A549 (cell line): Measurements from ENCODE around the gene TRUB2. TPM values are rescaled to one million over a fixed set of nuclear protein-coding genes. Genes with fewer than 3 reads are reported as not detected.

ENCODE experiments used
- ATAC-seq, 2 experiments: fragments of 200-7000 bp in 1 of 2; fragments of >200 bp in 1 of 2; cut with Nextera tagmentation in 1 of 2; cut with Tn5 transposase in 1 of 2; 3 replicates each; pipeline versions ENCODE4 v1.8.0 to v1.9.1; 2018 to 2020; ENCODE audit warnings: mild to moderate bottlenecking in 1 of 2, moderate library complexity in 1 of 2
- CTCF ChIA-PET: fragments of 300-600 bp; sonication (Branson Sonifier 250); formaldehyde crosslinking; extraction: SDS; loops from one replicate; lab custom pipeline; 2021; ENCODE audit warnings: antibody characterized with exemption, inconsistent platforms; lab: Yijun Ruan, JAX
- POLR2A ChIA-PET: fragments of 350-600 bp; formaldehyde crosslinking; extraction: SDS; loops from one replicate; lab custom pipeline; 2021; ENCODE audit warnings: antibody characterized with exemption, inconsistent platforms; lab: Yijun Ruan, JAX
- DNase-seq, 2 experiments: peaks; one replicate each; pipeline versions ENCODE4 v3.0.0 to v3.0.0-alpha.2; 2011 to 2016; ENCODE audit warnings: low read depth in 1 of 2, low spot score in 1 of 2
- FAIRE-seq: peaks from 2 replicates; lab custom pipeline; 2011; peaks lifted over from hg19 to GRCh38; lab: Jason Lieb, UNC
- H3K27ac ChIP-seq, 2 experiments: fragments of >200 bp; sonication (Bioruptor Twin); formaldehyde crosslinking; 3 replicates each; pipeline ENCODE4 v1.5.1; 2016 to 2017
- H3K4me1 ChIP-seq: fragments of >200 bp; sonication (Bioruptor Twin); formaldehyde crosslinking; 3 replicates; pipeline ENCODE4 v1.6.1; 2016
- H3K4me2 ChIP-seq: fragments of >200 bp; sonication (Bioruptor Twin); formaldehyde crosslinking; 3 replicates; pipeline ENCODE4 v1.6.1; 2016
- H3K4me3 ChIP-seq: fragments of >200 bp; sonication (Bioruptor Twin); formaldehyde crosslinking; 3 replicates; pipeline ENCODE4 v1.5.1; 2016
- H3K9me3 ChIP-seq: fragments of >200 bp; sonication (Bioruptor Twin); formaldehyde crosslinking; 3 replicates; pipeline ENCODE4 v1.6.1; 2016
- CHD4 ChIP-seq: fragments of 200-600 bp; sonication (generic); IDR thresholded peaks from 2 replicates; pipeline ENCODE4 v1.6.1; 2016; ENCODE audit warnings: antibody characterized with exemption, mild to moderate bottlenecking, borderline replicate concordance
- EHMT2 ChIP-seq: fragments of 200-600 bp; sonication (generic); IDR thresholded peaks from 2 replicates; pipeline ENCODE4 v1.6.1; 2016; ENCODE audit warnings: antibody characterized with exemption, low read depth, mild to moderate bottlenecking, moderate library complexity
- FOSB ChIP-seq: fragments of 250-450 bp; sonication (Bioruptor Pico); IDR thresholded peaks from 2 replicates; pipeline ENCODE4 v1.5.0; 2020; ENCODE audit warnings: mild to moderate bottlenecking, moderate library complexity
- FOSL2 ChIP-seq, 2 experiments: fragments of 450-650 bp in 1 of 2; fragments of >200 bp in 1 of 2; sonication (Bioruptor Twin) in 1 of 2; formaldehyde crosslinking; IDR thresholded peaks; 2 replicates each; pipeline versions ENCODE4 v1.5.0 to v1.6.1; 2016 to 2020; ENCODE audit warnings: mild to moderate bottlenecking in 1 of 2, moderate library complexity in 1 of 2
- GATA3 ChIP-seq: IDR thresholded peaks from 2 replicates; pipeline ENCODE4 v1.6.1; 2012; ENCODE audit warnings: borderline replicate concordance
- HOXB5 ChIP-seq: fragments of 250-450 bp; sonication (Bioruptor Pico); IDR thresholded peaks from 2 replicates; pipeline ENCODE4 v1.5.0; 2020; ENCODE audit warnings: mild to moderate bottlenecking, moderate library complexity
- JUN ChIP-seq, 2 experiments: fragments of >200 bp; sonication (Bioruptor Twin); formaldehyde crosslinking; IDR thresholded peaks; 2 replicates in 1 of 2; 3 replicates in 1 of 2; pipeline ENCODE4 v1.6.1; 2016 to 2017
- KDM1A ChIP-seq: fragments of 200-600 bp; sonication (generic); IDR thresholded peaks from 2 replicates; pipeline ENCODE4 v1.6.1; 2016; ENCODE audit warnings: low read depth, mild to moderate bottlenecking
- KDM5A ChIP-seq: fragments of 200-600 bp; sonication (generic); IDR thresholded peaks from 2 replicates; pipeline ENCODE4 v1.6.1; 2016; ENCODE audit warnings: antibody characterized with exemption, mild to moderate bottlenecking
- MYC ChIP-seq: IDR thresholded peaks from 2 replicates; pipeline ENCODE4 v1.6.1; 2012; ENCODE audit warnings: mild to moderate bottlenecking, inconsistent platforms, low read length, improper control_type of control experiment, borderline replicate concordance
- RAD21 ChIP-seq, 2 experiments: fragments of >200 bp in 1 of 2; sonication (Bioruptor Twin) in 1 of 2; formaldehyde crosslinking in 1 of 2; IDR thresholded peaks in 1 of 2; conservative IDR thresholded peaks in 1 of 2; 2 replicates in 1 of 2; 3 replicates in 1 of 2; pipeline ENCODE4 v1.6.1; 2012 to 2018; ENCODE audit warnings: inconsistent platforms in 1 of 2
- RFX5 ChIP-seq: fragments of 450-650 bp; IDR thresholded peaks from 2 replicates; pipeline ENCODE4 v1.7.1; 2014; ENCODE audit warnings: antibody characterized with exemption, mild to moderate bottlenecking, moderate library complexity
- SMC3 ChIP-seq: fragments of >200 bp; sonication (Bioruptor Twin); formaldehyde crosslinking; IDR thresholded peaks from 3 replicates; pipeline ENCODE4 v1.6.1; 2018; ENCODE audit warnings: inconsistent platforms
- ZC3H11A ChIP-seq: fragments of 450-650 bp; IDR thresholded peaks from 2 replicates; pipeline ENCODE4 v1.6.1; 2014; ENCODE audit warnings: antibody characterized with exemption, mild to moderate bottlenecking
- WGBS: methylation state at CpG from one replicate; pipeline ENCODE4 v1.1.6; 2017; ENCODE audit errors: missing lambda C conversion rate; 5-methylcytosine and 5-hydroxymethylcytosine counted together
- polyA plus RNA-seq, 4 experiments: library from polyadenylated mRNA; depleted of rRNA in 3 of 4; stranded (reverse); fragments of >200 nt; fragmentation: RNase III in 1 of 4; extraction: RNeasy Plus Mini Kit Qiagen cat#74134 plus additional on column Dnase treatment in 1 of 4; gene quantifications; 2 replicates in 3 of 4; 3 replicates in 1 of 4; pipeline ENCODE4 v1.2.3, GENCODE V29; 2011 to 2017
- TF ChIP-seq, protein P1 (sequence below): fragments of 250-450 bp; sonication (Bioruptor Pico); IDR thresholded peaks from 2 replicates; pipeline ENCODE4 v1.5.0; 2020; ENCODE audit warnings: low read depth, mild to moderate bottlenecking, moderate library complexity
- TF ChIP-seq, protein P2 (sequence below): fragments of 250-450 bp; sonication (Bioruptor Pico); IDR thresholded peaks from 2 replicates; pipeline ENCODE4 v1.5.0; 2021; ENCODE audit warnings: mild to moderate bottlenecking, moderate library complexity, borderline replicate concordance

TRUB2 gene
- polyA plus RNA-seq, 2 of the 4 experiments (the other 2 are of a cell fraction) = 29.0 to 38.7 TPM

GRCh38 chr9:128271112-128271511, 51.1 kb downstream of the TRUB2 start:
- Histone ChIP-seq H3K4me2 (no peak overlapping the region), H3K4me3 (no peak overlapping the region), H3K27ac (no peak overlapping the region), H3K9me3 (no peaks in the 10 kb centered on the region), H3K4me1 (peaks cover 3% of the 10 kb centered on the region; the same call in 1 of the 3 replicates)
- TF ChIP-seq ZC3H11A = no peak
- no peak for TF ChIP-seq EHMT2
- no peak for TF ChIP-seq JUN (IDR thresholded peaks at IDR 0.05)
- TF ChIP-seq RFX5 = no peak
- TF ChIP-seq FOSL2 (IDR thresholded peaks at IDR 0.05) = no peak
- no peak for TF ChIP-seq FOSL2 (CRISPR knock-in tag; IDR thresholded peaks at IDR 0.05)
- TF ChIP-seq FOSB (CRISPR knock-in tag) = no peak
- no peak for TF ChIP-seq SMC3
- no peak for TF ChIP-seq KDM1A
- no peak for TF ChIP-seq RAD21 (conservative IDR thresholded peaks at IDR 0.05 in 1 of 2, IDR thresholded peaks at IDR 0.05 in 1 of 2)
- TF ChIP-seq GATA3 = no peak
- TF ChIP-seq, protein P1, sequence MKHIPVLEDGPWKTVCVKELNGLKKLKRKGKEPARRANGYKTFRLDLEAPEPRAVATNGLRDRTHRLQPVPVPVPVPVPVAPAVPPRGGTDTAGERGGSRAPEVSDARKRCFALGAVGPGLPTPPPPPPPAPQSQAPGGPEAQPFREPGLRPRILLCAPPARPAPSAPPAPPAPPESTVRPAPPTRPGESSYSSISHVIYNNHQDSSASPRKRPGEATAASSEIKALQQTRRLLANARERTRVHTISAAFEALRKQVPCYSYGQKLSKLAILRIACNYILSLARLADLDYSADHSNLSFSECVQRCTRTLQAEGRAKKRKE (CRISPR knock-in tag) = no peak
- no peak for TF ChIP-seq HOXB5
- FAIRE-seq = no peak
- ATAC-seq = no peak
- no peak for DNase-seq
- ChIA-PET CTCF (interaction anchor here (1.2 to 5.9 kb wide), 2 partner anchors 16 to 24 kb away, joined by 3 to 37 read pairs; no protein-coding TSS in a partner anchor), POLR2A (no interaction called here)
- WGBS = 83% methylated on average over 3 of the region's 3 CpGs

GRCh38 chr9:128266868-128267590, 55.2 kb downstream of the TRUB2 start:
- H3K4me2 ChIP-seq = no peak overlapping the region
- 95% methylated on average over 14 of the region's 15 CpGs for WGBS
- no peak for FAIRE-seq
- H3K4me1 ChIP-seq = no peaks in the 10 kb centered on the region
- ChIA-PET CTCF (interaction anchor here (0.8 to 5.9 kb wide), 3 partner anchors 9 to 28 kb away, joined by 3 to 37 read pairs (median 12); no protein-coding TSS in a partner anchor), POLR2A (no interaction called here)
- H3K27ac ChIP-seq = no peak overlapping the region
- TF ChIP-seq CHD4 (no peak), KDM5A (no peak)
- no peak for DNase-seq
- no peak for ATAC-seq
- H3K4me3 ChIP-seq = no peak overlapping the region
- H3K9me3 ChIP-seq = no peaks in the 10 kb centered on the region

- no peak for ATAC-seq
- no peak for FAIRE-seq
- ChIA-PET POLR2A (no interaction called here), CTCF (interaction anchor here (1.6 to 5.9 kb wide), 2 partner anchors 11 to 30 kb away, joined by 5 to 37 read pairs; no protein-coding TSS in a partner anchor)
- Histone ChIP-seq H3K4me2 (no peak overlapping the region), H3K9me3 (no peaks in the 10 kb centered on the region), H3K4me3 (no peak overlapping the region), H3K27ac (no peak overlapping the region), H3K4me1 (no peaks in the 10 kb centered on the region)
- no peak for DNase-seq
- WGBS = 93% methylated on average over 10 of the region's 10 CpGs
- TF ChIP-seq, protein P2, sequence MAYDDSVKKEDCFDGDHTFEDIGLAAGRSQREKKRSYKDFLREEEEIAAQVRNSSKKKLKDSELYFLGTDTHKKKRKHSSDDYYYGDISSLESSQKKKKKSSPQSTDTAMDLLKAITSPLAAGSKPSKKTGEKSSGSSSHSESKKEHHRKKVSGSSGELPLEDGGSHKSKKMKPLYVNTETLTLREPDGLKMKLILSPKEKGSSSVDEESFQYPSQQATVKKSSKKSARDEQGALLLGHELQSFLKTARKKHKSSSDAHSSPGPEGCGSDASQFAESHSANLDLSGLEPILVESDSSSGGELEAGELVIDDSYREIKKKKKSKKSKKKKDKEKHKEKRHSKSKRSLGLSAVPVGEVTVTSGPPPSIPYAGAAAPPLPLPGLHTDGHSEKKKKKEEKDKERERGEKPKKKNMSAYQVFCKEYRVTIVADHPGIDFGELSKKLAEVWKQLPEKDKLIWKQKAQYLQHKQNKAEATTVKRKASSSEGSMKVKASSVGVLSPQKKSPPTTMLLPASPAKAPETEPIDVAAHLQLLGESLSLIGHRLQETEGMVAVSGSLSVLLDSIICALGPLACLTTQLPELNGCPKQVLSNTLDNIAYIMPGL (CRISPR knock-in tag) = no peak
- TF ChIP-seq MYC (no peak), ZC3H11A (no peak), EHMT2 (no peak)
Measured at GRCh38 chr9:128265348-128265847, 56.8 kb downstream of the TRUB2 start.
